Adrenal gland (tissue), 5 donors: ENCODE data around the gene NOP58.
"Not testable (repeated sequence)": the region's sequence is repeated elsewhere in the genome, so short reads cannot be mapped to it uniquely, and the experiment has no call there.

Source experiments
- POLR2A ChIP-seq, 2 donors: fragments of 450-650 bp; IDR thresholded peaks; one replicate each; pipeline ENCODE4 v1.6.1; 2017; ENCODE audit warnings: antibody characterized with exemption in 2 of 2, mild to moderate bottlenecking in 2 of 2, moderate library complexity in 1 of 2
- TF ChIP-seq, protein P1 (sequence below), 6 experiments: fragments of 450-650 bp in 4 of 6; fragments of 200-600 bp in 2 of 6; sonication (generic) in 1 of 6; IDR thresholded peaks; 1 replicate in 5 of 6; 2 replicates in 1 of 6; pipeline versions ENCODE4 v1.5.1 to v1.8.0; 2016 to 2021; ENCODE audit warnings: antibody characterized with exemption in 6 of 6, mild to moderate bottlenecking in 2 of 6, moderate library complexity in 1 of 6
- donor health status: DM: no; HTN: no; CAD: no.

DNA sequence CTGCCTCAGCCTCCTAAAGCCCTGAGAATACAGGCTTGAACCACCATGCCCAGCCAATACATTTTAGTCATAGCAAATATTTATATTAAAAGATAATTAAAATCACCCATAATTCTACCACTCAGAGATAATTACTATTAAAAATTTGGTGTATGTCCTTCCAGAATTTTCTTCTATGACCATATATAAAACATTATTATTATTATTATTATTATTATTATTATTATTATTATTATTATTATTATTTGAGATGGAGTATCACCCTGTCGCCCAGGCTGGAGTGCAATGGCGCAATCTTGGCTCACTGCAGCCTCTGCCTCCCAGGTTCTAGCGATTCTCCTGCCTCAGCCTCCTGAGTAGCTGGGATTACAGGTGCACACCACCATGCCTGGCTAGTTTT lies 54.8 kb downstream of the NOP58 start:
- not testable (repeated sequence) for TF ChIP-seq POLR2A (IDR thresholded peaks at IDR 0.05)
- TF ChIP-seq, protein P1, sequence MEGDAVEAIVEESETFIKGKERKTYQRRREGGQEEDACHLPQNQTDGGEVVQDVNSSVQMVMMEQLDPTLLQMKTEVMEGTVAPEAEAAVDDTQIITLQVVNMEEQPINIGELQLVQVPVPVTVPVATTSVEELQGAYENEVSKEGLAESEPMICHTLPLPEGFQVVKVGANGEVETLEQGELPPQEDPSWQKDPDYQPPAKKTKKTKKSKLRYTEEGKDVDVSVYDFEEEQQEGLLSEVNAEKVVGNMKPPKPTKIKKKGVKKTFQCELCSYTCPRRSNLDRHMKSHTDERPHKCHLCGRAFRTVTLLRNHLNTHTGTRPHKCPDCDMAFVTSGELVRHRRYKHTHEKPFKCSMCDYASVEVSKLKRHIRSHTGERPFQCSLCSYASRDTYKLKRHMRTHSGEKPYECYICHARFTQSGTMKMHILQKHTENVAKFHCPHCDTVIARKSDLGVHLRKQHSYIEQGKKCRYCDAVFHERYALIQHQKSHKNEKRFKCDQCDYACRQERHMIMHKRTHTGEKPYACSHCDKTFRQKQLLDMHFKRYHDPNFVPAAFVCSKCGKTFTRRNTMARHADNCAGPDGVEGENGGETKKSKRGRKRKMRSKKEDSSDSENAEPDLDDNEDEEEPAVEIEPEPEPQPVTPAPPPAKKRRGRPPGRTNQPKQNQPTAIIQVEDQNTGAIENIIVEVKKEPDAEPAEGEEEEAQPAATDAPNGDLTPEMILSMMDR (IDR thresholded peaks at IDR 0.05) = not testable (repeated sequence)
